ENCODE measurements around the gene RANBP17.
A peak's percentile ranks its signal among the peaks of the same experiment; 100 is the strongest.

Gene RANBP17

GRCh38 chr5:171093598-171093997 lies 231.8 kb downstream of the RANBP17 start:
- no peak for DNase-seq (ENCODE audit: low spot score)

GRCh38 chr5:171094356-171094755 lies 232.5 kb downstream of the RANBP17 start:
- no peak for DNase-seq (ENCODE audit: low spot score)

GRCh38 chr5:171102877-171103610 lies 241.2 kb downstream of the RANBP17 start:
- DNase-seq (ENCODE audit: low spot score) = no peak

- no peak for DNase-seq (ENCODE audit: low spot score)
These were observed 245.9 kb downstream of the RANBP17 start for GRCh38 chr5:171107669-171108068.

- no peak for DNase-seq (ENCODE audit: low spot score)
These were observed 253.7 kb downstream of the RANBP17 start for GRCh38 chr5:171115519-171115918.

- no peak for DNase-seq (ENCODE audit: low spot score)
These were observed 254.9 kb downstream of the RANBP17 start for GRCh38 chr5:171116719-171117118.

- no peak for DNase-seq (ENCODE audit: low spot score)
These were observed 259.3 kb downstream of the RANBP17 start for GRCh38 chr5:171120986-171121622.

GRCh38 chr5:171121638-171122037 lies 259.8 kb downstream of the RANBP17 start:
- no peak for DNase-seq (ENCODE audit: low spot score)

GRCh38 chr5:171122372-171122771 lies 260.6 kb downstream of the RANBP17 start:
- no peak for DNase-seq (ENCODE audit: low spot score)

- no peak for DNase-seq (ENCODE audit: low spot score)
These were observed 261.6 kb downstream of the RANBP17 start for GRCh38 chr5:171123417-171123816.

GRCh38 chr5:171127314-171127713 lies 265.5 kb downstream of the RANBP17 start:
- DNase-seq (ENCODE audit: low spot score) = no peak

GRCh38 chr5:171128136-171128535 lies 266.3 kb downstream of the RANBP17 start:
- no peak for DNase-seq (ENCODE audit: low spot score)

- no peak for DNase-seq (ENCODE audit: low spot score)
These were observed 267.5 kb downstream of the RANBP17 start for GRCh38 chr5:171129308-171129707.

- DNase-seq (ENCODE audit: low spot score) = no peak
These were observed 269.7 kb downstream of the RANBP17 start for GRCh38 chr5:171131497-171131896.

GRCh38 chr5:171137768-171138525 lies 276.1 kb downstream of the RANBP17 start:
- no peak for DNase-seq (ENCODE audit: low spot score)

- DNase-seq (ENCODE audit: low spot score) = no peak
These were observed 277.4 kb downstream of the RANBP17 start for GRCh38 chr5:171139227-171139626.

GRCh38 chr5:171142617-171143016 lies 280.8 kb downstream of the RANBP17 start:
- DNase-seq (ENCODE audit: low spot score) = no peak

- DNase-seq (ENCODE audit: low spot score) = no peak
These were observed 281.4 kb downstream of the RANBP17 start for GRCh38 chr5:171143171-171143570.

GRCh38 chr5:171143926-171144325 lies 282.1 kb downstream of the RANBP17 start:
- DNase-seq (ENCODE audit: low spot score) = no peak

GRCh38 chr5:171149333-171149732 lies 287.5 kb downstream of the RANBP17 start:
- DNase-seq (ENCODE audit: low spot score) = no peak

- no peak for DNase-seq (ENCODE audit: low spot score)
These were observed 288.0 kb downstream of the RANBP17 start for GRCh38 chr5:171149772-171150171.

GRCh38 chr5:171152382-171152781 lies 290.6 kb downstream of the RANBP17 start:
- peak; percentile 29 for DNase-seq (ENCODE audit: low spot score)

- DNase-seq (ENCODE audit: low spot score) = no peak
These were observed 293.8 kb downstream of the RANBP17 start for GRCh38 chr5:171155621-171156020.
